HG03108 (cell line): ENCODE data around the gene EMP3.
"Not testable (repeated sequence)": the region's sequence is repeated elsewhere in the genome, so short reads cannot be mapped to it uniquely, and the experiment has no call there.

Experiments
- ATAC-seq: cut with Tn5 transposase; IDR thresholded peaks from one replicate; pipeline ENCODE4 v1.9.1; 2021; ENCODE audit warnings: moderate library complexity; ENCODE audit not compliant: unreplicated experiment

EMP3 gene

DNA sequence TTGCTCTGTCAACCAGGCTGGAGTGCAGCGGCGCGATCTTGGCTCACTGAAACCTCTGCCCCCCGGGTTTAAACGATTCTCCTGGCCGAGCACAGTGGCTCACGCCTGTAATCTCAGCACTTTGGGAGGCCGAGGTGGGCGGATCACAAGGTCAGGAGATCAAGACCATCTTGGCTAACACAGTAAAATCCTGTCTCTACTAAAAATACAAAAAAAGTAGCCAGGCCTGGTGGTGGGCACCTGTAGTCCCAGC lies 7.7 kb upstream of the EMP3 start:
- not testable (repeated sequence) for ATAC-seq

DNA sequence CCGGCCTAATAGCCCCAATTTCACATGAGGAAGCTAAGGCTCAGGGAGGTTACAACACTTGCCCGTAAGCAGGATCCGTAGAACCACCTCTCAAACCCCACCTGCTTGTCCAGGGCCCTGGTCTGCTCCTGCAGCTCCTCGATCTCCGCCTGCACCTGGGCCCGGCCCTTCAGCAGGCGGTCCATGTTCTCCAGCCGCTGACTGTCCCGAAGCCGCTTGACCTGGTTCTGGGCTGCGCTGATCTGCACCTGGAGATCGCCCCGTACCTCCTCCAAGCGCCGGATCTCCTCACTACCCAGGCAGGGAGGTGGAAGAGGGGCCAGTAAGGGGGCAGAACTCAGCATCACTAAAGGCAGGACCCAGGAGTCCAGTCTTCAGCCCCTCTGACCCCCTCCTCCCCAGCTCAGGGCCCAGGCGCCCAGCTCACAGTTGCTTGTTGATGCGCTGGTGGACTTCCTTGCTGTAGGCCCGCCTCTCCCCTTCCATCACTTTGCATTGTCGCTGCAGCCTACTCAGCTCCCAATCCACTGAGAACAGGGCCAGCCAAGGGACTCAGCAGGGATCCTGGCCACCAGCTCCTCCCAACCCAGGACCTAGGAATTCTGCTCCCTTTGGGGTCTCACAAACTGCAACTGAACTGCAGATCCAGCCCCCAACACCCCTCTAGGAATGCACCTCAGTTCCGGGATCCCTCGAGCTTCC lies 6.9 kb upstream of the EMP3 start:
- no peak for ATAC-seq

DNA sequence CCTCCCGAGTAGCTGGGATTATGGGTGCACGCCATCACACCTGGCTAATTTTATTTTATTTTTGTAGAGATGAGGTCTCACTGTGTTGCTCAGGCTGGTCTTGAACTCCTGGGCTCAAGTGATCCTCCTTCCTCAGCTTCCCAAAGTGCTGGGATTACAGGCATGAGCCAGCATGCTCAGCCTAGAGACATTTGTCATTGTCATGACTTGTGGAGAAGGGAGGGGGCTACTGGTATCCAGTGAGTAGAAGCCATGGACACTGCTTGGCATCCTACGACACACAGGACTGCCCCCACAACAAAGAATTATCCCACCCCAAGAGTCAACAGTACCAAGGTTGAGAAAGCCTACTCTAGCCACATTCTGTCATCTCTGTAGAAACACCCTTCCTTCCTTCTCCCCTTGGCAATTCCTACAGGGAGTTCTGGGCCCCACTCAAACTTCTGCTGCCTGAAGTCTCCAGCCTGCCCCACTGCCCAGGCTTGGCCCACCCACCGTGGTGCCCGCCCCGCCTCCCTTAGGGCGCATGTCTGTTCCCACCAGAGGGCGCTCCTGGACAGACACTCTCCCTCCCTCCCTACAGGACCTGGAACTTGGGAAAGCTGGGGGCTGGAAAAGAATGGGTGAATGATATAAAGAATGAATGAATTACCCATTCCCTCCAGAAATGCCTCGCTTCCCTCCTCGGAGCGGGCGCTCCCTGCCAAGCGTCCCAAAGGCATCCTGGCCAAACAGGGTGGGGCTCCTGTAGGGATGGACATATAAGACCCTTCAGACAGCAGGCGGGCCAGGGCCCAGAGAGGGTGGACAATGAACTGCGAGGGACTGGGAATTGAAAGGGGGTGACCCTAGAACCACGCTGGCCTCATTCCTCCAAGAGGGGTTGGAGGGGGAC lies 5.5 kb upstream of the EMP3 start:
- ATAC-seq = no peak

DNA sequence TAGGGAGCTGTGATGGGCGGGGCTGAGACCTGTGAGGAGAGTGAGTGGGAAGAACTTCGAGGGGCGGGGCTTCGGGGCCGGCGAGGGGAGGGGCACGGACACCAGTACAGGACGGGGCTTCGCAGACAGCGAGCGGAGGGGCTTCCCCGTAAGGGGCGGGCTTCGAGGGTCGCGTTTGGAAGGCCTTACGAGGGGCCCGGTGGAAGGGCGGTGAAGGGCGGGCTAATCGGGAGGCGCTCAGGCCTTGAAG lies 4.1 kb upstream of the EMP3 start:
- ATAC-seq = peak; percentile 49

DNA sequence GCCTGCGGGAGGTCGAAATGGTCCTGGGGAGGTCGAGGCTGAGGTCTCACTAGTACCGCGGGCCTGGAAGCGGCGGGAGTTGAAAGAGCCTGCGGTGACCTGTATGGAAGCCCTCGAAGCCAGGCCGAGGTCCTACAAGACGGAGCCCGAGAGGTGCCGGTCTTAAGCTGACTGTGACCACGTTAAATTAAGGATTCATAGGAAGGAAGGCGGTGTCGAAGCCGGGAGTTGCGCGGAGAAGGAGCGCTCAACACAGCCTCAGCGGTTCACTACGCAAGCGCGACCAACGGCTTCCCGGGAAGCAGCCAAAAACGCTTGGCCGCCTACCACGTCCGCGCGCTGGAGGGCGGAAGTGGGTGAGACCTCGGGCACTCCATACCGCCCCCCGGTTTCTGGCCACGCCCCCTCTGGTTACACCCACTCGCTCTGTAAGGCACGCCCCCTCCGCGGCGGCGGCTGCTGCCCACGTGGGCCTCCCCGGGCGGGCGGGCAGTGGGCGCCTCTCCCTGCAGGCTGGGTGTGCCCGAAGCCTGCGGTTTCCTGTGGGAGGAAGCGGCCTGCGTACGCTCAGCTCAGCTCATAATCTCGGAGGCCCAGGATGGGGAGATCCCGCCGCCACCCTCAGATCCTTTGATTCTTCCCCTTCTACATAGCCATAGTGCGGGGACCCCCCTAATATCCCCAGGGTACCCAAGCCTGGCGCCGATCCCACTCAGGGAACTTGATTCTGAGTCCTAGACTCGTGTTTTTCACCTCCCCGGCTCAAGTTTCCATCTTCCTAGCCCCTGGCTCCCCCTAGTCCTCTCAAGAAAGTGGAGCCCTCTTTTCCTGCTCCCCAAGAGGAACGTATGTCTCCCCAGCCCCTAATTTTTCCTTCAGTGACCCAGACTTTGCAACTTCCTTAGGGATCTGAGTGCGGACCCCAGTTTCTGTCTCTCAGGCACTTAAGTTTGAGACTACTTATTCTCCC lies 3.4 kb upstream of the EMP3 start:
- ATAC-seq = peak; percentile 53

DNA sequence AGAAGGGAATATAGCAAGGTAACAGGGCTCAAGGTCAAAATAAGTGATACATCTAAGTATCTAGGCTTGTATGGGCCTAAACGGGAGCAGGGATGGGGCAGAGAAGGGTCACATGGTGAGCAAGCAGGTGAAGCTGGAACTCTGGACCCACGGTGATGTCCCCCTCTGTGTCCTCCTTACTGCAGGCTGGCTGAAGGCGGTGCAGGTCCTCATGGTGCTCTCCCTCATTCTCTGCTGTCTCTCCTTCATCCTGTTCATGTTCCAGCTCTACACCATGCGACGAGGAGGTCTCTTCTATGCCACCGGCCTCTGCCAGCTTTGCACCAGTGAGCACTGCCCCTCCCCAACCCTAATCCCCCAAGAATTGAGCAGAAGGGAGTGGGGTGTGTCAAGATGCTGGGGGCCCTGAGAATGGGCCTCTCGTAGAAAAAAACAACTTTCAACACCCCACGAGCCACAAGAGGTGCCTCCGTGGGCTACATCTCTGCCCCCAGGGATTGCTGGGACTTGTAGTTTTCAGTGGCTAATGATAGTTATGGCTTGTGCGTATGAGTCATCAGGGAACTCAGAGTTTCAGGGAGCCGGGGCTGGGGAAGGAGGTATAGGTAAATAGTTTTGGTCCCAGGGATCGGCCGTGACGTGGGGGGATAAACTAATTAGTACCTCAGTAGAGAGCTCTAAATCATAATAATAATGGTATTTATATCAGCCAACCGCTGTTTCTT lies 4.0 kb downstream of the EMP3 start:
- no peak for ATAC-seq

DNA sequence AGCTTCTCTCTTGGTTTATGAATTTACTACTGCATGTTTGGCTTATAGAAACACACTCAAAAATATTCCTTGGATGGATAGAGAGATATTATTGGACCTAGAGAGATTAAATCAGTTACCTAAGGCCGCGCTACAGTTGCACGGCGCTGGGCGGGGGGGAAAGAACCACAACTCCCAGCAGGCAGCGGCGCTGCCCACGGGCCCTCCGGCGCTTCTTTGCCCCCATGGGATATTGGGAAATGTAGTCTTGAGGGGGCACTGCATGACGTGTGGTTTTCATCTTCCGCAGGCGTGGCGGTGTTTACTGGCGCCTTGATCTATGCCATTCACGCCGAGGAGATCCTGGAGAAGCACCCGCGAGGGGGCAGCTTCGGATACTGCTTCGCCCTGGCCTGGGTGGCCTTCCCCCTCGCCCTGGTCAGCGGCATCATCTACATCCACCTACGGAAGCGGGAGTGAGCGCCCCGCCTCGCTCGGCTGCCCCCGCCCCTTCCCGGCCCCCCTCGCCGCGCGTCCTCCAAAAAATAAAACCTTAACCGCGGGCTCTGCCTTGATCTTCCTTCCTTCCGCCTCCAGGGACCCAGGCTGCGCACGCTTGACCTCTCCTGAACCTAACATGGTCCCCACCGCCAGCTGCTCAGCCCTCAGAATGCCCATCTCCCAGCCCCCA lies 4.8 kb downstream of the EMP3 start:
- peak; percentile 23 for ATAC-seq

DNA sequence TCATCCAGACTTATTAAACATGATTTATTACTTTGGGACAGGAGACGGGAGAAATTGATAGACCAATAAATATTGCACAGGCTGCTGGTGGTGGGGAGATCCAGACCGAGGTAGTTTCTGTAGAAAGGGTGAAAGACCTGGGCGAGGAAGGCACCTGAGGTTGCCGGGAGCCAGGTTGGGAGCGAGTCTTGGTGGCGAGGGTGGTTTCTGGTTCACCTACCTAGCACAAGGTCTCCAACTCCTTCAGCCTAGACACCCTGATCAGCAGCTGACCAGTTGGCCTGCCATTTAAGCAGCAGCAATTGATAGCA lies 7.0 kb downstream of the EMP3 start:
- ATAC-seq = no peak

DNA sequence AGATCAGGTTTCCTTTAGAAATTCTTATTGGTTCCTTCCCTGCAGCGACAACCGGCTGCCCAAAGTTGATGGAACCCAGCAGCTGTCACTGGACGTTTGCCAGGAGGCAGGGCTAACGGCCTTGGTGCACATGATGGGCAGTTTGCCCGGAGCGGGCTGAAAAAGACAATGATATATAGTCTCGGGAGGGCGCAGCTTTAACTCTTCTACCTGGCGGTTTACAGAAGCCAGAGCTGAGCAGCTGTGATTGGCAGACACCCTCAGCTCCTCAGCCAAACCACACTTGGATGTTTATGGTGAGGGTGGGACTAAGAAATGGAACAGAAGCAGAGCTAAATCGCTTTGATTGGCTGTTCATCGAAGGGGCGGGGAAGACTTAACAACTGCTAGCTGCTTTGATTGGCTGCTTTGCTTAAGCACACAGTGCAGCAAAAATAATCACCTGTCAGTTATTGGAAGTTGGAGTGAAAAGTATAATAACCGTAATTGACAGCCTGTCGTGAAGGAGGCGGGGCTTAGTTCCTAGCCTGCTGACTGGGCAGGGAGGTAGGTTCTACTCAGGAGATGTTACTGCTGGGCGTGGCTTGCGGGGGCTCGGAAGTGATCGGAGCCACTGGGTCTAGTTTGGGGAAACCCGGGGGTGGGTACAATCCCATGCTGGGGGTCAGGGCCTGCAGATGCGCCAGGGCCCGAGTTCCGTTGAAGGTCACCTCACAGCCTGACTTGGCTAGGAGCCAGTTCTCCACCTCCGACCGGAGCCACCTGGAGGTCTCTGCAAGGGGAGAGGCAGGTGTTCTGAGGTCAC lies 7.5 kb downstream of the EMP3 start:
- peak; percentile 53 for ATAC-seq

DNA sequence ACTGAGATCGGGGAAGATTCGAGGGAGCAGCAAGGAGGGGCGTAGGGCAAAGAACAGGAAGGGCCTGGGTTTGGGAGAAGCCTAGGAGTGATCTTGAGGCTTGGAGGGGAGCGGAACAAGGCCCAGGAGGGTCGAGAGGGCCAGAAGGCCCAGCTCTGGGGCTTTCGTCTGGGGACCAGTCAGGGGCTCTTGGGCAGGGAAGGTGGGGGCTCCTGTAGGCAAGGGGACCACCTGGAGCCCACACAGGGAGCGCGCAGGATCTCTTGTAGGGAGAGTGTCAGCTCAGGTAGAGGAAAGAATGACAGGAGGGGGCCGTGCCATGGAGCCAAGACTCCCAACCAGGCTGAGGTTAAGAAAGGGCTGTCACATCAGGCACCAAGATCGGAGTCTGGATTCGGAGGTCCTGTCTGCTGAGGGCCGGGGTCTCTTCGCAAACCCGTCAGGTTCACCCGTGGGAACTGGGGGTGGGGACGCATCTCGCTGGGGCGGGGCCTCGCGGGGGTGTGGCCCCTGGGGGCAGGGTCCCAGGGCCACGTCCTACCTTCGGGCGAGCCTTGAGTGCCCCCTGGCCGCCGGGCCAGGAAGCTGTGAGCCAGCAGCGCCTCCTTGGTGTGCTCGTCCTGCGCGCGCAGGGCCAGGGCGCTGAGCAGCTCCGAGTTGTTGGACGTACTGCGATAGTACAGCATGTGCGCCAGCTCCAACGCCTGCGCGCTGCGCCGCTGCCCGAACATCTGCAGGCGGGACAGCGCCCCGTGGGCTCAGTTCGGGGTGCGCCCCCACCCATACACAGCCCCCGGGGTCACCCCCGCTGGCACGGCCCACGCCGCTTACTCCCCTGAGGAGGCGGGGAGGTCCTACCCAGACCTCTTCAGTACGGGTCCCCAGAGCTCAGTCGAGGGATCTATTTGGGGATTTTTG lies 8.4 kb downstream of the EMP3 start:
- ATAC-seq = peak; percentile 40

DNA sequence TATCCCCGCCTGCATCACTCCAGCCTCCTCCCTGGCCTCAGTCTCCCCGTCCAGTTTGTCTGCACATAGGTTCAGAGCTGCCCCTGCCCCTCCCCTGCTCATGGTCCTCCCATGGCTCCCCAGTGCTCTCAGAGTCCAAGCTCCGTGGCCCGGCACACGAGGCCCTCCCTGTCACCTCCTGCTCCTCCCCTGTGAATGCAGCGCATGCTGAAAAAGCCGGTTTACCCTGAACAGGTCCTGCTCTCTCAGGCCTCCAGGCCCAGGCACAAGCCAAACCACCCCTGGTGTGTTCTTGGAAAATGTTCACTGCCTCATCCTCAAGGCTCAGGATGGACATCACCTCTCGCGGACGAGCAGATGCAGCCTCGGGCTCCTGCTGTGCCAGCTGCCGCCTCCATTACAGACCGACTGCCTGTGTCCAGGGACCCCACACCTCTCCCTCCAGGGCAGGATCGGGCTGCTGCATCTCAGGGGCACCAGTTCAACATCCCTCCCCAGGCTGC lies 13.0 kb downstream of the EMP3 start:
- no peak for ATAC-seq

DNA sequence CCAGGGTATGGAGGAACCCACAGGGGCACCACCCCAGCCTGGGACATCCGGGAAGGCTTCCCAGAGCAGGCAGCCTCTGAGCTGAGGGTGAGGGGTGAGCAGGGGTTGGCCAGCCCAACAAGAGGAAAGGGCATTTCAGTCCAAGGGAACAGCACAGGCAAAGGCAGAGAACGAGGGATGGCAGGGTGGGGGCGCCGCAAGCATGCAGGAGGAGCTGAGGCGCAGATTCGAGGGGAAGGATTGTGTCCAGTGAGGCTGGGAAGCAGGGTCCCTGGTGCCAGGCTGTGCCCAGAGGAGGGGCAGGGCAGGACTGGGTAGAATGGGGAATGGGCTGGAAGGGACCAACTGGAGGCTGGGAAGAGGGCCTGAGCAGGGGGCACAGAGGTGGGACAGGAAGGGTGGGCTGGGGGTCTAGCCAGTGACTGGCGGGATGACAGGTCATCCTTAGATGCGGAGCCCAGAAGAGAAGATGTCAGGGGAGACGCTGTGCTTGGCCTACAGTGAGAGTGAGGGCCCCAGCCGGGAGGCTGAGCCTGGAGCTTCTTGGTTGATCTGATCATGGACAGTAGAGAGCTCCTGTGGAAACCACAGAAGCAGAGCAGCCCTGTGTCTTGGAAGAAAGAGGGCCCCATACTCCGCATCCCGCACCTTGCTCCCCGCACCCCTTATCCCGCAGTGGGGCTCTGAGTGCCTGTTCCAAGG lies 13.6 kb downstream of the EMP3 start:
- ATAC-seq = no peak

DNA sequence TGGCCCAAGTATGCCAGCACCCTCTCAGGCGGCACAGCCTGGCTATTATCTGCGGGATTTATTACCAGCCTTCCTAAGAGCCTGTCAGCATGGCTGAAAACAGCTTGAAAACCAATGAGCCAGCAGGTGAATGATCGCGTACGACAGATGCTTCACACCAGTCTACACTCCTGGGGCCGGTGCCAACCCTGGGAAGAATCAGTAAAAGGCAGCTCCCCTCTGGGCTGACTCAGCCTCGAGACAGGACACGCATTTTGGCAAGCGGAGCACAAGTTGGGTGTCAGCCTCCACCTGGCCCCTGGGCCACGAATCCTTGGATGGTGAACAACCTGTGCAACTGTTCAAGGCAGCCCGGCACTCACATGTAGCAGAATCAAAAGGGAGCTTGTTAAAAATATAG lies 15.6 kb downstream of the EMP3 start:
- no peak for ATAC-seq

DNA sequence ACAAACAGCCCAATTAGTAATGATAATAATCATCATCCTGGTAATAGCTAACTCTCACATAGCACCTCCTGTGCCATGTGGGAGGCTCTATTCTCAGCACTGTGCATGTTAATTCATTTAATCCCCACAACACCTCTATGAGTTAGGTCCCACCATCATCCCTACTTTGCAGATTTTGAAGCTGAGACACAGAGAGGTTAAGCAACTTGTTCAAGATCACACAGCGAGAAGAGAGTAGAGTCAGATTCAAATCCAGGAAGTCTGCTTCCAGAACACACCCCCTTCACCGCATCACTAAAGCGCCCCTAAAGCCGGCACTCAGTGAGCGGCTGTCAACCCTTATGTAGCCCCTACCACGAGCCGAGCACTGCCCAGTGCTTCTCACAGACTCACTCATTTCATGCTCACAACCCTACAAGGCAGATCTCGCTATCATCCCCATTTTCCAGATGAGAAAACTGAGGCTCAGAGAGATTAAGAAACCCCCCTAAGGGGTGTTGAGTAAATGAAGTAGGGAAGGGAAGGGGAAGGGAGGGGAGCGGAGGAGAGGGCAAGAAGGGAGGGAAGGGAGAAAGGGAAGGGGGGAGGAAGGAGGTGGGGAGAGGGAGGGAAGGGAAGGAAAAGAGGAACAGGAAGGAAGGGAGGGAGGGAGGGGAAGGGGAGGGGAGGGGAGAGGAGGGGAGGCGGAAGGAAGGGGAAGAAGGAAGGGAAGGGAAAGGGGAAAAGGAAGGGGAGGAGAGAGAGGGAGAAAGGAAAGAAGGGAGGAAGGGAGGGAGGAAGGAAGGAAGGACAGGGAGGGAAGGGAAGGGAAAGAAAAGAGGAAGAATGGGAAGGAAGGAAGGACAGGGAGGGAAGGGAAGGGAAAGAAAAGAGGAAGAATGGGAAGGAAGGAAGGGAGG lies 16.4 kb downstream of the EMP3 start:
- no peak for ATAC-seq

DNA sequence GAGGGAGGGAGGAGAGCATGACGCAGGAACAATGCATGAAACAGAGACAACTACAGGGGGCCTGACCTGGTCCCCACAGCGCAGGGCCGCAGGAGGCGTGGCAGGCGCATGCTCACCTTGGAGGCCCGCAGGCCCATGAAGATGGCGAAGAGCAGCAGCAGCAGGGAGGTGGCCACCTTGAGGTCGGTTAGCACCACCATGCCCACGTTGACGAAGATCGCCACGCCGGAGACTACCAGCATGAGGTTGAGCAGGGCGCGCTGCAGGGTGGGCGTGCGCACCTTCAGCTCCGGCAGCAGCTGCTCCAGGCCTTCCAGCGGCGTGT lies 17.0 kb downstream of the EMP3 start:
- no peak for ATAC-seq

DNA sequence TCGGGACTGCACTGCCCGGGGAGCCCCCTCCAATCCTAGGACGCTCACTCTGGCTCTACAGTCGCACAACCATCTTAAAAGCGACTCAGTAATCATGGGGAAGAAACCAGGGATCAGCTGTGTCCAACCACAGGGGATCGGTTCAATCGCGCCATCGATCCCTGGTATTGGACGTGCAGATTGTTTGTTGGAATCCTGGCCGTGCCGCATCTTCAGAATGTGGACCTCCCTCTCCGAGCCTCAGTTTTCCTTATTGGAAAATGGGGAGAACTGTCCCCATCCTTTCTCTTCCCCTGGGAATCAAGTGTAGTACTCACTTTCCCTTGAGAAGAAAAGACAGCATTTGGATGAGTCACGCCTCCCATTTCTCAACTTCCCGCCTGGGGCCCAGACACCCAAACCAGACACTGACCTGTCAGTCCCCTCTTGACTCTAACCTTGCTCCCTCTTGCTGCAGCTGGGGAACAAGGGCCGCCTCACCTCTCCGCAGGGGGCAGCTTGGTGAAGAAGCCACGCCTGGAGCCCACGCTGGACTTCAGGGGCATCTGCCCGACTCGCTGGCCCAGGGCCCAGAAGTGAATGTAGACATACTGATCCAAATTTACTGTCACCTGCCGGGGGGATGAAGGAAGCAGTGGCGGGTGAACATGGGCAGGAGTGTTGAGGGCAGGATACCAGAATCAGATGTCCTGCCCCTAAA lies 17.6 kb downstream of the EMP3 start:
- no peak for ATAC-seq

DNA sequence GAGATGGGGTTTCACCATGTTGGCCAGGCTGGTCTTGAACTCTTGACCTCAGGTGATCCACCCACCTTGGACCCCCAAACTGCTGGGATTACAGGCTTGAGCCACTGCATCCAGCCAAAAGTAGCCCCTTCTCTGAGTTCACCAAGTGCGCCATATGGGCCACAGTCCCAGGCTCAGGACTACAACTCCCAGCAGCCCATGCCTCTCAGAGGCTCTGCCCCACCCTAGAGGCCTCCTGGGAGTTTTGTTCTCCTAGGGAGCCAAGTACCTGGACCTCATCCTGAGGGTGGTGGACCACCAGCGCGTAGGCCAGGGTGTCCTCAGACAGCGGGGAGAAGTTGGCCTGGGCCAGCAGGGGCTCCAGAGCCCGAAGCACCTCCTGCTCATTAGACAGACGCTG lies 19.5 kb downstream of the EMP3 start:
- ATAC-seq = no peak
